Stimulated activated CD4-positive, alpha-beta T cell treated with anti-CD3 and anti-CD28 coated beads, Interleukin-12 subunit alpha, Interleukin-12 subunit beta, amount 100 ng/mL, for 48 hours (primary cell): ENCODE results near the gene ATP4A.

ENCODE experiments used
- DNase-seq, 3 donors: peaks; one replicate each; pipeline ENCODE4 v3.0.0-alpha.2; 2020; ENCODE audit warnings: low read depth in 2 of 3, low spot score in 1 of 3

Gene ATP4A

DNA sequence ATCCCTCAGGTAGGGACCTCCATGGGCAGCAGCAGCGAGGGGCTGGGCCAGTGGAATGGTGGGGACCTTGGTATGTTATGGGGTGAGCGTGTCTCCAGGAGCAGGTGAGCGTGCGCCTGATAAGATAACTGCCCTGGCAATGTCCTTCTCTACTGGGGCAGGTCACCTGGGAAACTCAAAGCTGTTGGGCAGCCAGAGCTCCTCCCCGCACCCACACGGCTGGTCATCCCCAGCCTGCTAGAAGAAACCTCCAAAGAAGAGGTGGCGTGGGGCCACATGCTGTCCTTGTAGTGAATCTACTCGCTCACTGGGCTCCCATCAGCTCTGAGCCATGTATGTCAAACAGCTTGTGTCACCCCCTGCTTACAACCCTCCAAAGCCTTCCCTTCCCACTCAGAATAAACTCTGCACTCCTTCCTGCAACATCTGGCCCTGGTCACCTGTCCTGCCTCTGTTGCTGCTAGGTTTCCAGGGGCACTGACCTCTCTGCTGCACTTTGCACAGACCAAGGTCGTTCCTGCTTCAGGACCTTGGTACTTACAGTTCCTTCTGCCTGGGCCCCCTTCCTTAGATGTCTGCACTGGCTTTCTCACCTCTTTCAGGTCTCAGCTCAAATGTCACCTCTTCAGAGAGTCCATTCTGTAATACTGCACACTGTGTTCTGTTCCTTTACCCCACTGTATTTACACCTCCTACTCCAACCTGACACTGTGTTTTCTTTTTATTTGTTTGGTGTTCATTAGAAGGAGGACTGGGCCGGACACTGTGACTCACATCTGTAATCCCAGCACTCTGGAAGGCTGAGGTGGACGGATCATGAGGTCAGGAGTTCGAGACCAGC lies 1.8 kb upstream of the ATP4A start:
- DNase-seq, result no peak

DNA sequence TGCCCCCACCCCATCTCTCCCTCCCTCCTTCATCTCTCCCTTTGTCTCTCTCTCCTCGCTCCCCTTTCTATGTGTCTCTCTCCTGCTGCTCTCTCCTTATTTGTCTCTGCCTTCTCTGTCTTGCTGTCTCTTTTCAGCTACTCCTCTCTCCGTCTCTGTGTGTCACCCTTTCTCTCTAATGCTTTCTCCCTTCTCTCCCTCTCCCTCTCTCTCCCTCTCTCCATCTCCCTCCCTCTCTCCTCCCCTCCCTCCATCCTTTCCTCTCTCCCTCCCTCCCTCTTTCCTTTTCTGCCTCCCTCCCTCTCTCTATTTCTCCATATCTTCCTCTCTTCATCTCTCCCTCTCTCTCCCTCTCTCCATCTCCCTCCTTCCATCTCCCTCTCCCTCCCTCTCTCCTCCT lies 682 bp downstream of the ATP4A start:
- no peak for DNase-seq

DNA sequence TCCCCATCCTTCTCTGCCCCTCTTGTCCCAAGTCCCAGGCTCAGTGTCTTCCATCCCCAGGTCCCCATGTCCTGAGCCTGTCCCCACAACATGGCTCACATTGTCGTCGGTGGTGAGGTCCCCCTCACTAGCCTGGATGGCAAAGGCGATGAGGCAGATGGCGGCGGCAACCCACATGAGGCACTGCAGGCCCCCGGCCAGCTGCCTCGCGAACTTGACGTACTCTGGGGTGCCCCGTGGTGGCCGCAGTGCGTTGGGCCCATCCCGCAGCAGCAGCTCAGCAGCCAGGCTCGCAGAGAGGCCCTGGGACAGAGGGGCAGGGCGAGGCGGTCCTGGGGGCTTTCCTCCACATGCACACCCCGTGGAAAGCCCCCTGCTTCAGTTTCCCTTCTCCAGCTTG lies 1.1 kb downstream of the ATP4A start:
- DNase-seq, result no peak

DNA sequence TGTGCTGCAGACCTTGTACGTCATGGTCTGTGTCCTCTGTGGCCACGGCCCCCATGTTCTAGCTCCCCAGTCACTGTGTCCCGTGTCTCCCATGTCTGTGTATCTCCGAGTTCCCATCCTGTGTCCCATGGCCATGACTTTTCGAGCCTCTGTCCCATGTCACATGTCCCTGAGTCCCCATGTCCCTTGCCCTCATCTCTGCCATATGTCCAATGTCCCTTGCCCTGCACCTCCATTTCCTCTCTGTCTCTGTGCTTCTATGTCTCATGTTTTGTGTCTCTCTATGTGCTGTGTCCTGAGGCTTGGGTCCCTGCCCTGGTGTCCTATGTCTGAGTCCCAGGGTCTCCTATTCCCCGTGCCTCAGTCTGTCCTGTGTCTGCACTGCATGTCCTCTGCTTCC lies 2.0 kb downstream of the ATP4A start:
- no peak for DNase-seq

DNA sequence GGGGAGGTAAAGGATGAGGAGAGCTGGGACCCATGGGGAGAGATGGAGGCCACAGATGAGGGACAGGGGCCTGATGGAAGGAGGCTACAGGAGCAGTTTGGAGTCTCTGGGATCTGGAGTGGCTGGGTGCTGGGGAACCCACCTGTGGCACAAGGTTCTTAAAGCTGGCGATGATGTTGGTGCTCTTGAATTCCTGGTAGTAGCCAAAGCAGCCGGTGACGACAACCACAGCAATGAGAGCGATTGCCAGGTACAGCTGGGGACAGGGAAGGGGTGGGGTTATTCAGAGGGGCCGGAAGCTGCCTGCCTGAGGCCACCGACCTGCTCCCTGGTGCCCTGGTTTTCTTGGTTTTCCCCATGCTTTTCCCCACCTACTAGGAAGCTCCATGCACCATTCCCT lies 2.8 kb downstream of the ATP4A start:
- no peak for DNase-seq

DNA sequence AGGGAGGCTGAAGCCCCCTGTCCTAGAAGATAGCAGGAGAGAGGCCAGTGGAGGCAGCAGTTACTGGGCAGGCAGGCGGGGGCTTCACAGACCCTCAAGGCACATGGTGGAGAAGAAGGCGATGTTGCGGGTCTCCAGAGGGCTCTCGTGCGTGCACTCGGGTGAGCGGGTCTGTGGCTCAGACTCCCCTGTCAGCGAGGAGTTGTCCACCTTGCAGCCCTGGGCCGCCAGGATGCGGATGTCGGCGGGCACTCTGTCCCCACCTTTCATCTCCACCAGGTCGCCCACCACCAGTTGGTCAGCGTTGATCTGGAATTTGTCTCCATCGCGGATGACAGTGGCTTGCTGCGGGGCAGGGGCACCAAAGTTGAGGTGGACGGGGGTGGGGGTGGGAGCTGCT lies 3.2 kb downstream of the ATP4A start:
- no peak for DNase-seq

DNA sequence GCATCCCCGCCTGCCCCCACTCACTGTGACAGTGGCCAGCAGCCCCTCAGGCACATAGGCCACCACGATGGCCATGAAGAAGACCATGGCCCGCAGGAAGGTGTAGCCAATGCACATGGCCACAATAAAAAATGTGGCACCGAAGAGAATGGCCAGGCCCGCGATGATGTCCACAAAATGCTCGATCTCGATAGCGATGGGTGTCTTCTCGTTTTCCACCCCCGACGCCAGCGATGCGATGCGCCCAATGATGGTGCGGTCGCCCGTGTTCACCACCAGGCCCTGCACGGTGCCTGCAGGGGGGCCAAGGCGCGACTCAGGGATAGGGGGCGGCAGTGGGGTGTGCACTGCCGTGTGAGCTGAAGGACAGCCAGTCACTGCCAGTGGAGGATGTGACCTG lies 3.7 kb downstream of the ATP4A start:
- no peak for DNase-seq

DNA sequence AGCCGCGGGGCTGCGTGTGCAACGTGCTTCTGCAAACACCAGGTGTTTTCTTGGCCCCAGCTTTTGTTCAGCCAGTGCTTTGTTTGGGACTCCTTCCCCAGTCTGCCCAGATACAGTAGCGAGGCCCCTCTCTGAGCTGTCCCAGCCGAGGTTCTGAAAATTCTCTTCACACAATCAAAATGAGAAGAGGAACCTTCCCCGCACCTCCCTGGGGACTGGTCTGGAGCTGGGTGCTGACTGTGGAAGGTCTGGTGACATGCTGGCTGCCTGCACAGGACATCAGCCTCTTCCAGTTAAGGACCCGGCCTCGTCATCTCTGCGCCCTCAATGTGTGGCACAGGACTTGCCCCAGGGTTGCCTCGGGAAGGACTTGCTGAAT lies 4.2 kb downstream of the ATP4A start:
- no peak for DNase-seq

DNA sequence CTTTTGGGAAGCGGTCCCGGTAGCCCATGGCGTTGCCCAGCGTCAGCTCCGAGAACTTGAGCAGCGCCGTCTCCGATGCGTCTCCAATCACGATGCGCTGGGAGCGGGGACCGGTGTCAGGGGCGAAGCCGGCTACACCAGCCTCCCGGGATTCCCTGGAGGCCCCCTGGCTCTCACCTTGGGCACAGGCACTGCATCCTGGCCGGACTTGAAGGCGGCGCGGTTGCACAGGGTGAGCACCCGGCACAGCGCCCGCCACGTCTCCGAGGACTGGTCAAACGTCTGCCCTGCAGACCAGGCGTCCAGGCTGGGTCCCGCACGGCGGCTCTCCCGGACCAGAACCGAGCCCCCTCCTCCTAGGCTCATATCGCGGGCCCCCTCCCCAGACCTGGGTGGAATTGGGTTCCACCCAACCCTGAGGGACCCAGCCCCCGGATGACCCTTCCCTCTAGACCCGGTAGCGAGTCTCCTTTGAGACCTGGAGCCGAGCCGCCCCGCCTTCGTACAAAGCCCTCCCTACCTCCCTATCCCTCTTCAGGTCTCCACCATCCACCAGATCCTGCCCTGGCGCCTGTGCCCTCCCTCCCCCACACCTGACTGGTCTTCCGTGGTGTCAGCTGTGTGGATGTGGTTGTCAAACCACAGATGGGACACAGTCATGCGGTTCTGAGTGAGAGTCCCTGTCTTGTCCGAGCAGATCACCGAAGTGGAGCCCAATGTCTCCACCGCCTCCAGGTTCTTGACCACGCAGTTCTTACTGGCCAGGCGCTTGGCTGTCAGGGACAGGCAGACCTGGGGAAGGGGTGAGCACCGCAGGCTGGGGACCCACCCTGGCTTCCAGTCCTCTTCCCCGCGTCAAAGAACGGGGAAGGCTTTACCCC lies 4.8 kb downstream of the ATP4A start:
- DNase-seq, result no peak

DNA sequence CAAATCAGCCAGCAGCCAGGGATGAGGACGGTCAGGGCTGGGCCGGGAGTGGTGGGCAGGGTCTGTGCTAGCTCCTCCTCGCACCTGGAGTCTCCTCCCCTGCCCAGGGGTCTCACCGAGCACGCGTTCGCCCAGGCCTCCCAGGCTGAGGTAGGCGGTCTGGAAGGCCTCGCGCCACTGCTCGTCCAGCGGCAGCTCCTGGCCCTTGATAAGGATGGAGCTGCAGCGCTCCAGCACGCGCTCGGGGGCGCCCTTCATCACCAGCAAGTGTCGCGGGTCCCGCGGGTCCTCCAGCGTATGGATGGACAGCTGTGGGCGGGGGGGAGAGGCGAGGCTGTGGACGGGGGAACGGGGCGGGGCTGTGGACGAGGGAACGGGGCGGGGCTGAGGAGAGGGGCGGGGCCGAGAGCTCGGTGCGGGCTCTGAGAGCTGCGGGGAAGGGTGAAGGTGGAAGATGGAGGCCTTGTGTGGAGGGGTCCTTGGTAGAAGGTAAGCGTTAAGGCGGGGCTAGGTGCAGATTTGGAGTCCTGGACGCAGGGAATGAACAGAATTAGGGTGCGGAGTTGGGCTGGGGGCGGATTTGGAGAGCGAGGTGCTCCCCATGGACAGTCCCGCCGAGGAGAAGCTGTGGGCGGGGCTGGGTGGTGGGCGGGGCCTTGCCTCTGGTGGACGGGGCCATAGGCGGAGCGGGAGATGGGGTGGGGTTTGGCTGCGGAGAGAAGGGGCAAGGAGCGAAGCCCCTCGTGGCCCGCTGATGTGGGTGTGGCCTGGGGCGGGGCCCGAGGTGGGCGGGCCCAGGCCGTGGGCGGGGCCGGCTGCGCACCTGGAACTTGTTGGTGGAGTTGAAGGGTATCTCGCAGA lies 5.7 kb downstream of the ATP4A start:
- DNase-seq, result peak in 2 of 3 donors; percentile 40 to 46

DNA sequence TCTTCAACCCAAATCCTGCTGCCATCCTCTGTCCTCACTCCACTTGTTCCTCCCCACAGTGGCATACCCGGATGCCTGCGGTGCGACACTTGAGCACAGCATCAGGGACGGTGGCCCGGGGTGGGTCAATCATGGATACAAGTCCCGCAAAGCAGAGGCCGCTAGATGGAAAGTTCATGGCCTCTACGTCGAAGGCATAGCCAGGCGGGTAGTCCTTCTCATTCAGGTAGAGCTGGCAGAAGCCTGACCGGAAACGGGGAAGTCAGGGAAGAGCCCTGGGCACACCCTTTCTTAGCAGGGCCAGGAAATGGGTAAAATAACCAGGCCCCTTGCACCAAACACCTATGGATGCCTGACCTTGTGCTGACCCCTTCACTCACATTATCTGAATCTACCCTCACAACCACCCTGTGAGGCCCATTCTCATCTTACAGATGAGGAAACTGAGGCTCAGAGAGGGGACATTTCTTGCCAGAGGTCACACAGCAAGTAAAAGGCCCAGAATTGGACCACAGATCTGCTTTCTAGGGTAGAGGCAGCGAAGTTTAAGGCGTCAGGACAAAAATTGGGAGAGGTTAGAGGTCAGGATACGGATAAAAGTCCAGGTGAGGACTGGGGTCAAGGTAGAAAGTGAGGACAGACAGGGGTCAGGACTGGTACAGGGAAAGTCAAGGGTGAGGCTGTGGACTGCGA lies 6.5 kb downstream of the ATP4A start:
- no peak for DNase-seq

DNA sequence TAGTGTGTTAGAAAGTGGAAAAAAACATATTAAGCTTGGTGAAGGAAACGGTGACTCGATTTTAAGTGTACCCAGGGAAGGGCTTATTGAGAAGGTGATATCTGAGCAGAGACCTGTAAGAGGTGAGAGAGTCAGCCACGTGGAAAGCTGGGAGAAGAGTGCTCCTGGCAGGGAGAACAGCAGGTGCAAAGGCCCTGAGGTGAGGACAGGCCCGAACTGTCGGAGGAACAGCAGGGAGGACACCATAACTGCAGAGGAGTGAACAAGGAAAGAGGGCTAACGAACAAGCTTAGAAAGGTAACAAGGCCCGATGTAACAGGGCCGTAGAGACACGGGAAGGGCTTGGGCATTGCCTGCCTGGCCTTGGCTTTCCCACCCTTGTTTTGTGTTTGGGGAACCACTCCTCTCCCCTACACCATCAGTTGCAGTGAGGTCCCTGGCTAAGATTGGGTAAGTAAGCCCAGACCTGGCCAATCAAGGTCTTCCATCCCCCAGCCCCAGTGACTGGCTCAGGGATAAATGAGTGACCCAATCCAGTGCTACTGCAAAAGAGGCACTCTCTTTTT lies 7.3 kb downstream of the ATP4A start:
- DNase-seq, result no peak

DNA sequence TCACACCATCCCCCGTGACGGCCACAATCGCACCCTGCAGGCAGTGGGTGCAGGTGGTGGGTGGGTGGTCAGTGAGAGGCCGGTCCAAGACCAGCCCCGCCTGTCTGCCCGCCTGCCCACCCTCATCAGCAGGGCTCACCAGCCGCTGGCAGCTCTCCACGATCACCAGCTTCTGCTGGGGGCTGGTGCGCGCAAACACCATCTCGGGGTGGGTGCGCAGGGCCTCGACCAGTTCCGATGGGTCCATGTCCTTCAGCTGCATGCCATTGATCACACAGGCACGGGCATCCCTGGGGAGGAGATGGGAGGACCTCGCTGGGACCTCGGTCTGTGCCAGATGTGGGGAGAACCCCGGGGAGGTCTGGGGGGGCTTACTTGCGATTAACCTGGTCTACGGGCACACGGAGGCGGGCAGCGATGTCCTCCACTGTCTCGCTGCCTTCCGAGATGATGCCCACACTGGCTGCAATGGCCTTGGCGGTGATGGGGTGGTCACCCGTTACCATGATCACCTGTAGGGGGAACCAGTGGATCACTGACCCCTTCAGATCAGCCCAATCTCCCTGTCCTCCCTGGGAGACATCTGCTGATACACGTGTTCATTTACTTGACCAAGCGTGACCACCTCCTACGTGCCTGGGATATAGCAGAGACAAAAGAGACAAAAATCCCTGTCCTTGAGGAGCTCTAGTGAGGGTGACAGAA lies 8.0 kb downstream of the ATP4A start:
- no peak for DNase-seq

DNA sequence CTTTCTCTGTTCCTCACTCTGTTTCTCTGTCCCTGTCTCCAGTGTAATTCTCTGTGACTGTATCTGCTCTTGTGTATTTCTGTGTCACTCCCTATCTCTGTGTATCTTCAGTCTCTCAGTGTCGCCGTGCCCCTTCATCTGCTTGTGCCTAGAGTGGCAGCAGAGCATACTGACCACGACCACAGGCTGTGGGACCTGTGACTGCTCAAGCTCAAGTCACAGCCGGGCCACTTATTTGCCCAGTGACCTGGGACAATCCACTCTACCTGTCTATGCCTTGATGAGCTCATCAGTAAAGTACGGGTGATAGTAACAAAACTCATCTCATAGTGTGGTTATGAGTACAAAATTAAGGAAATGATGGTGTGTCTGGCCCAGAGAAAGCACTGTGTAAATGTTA lies 9.4 kb downstream of the ATP4A start:
- no peak for DNase-seq

DNA sequence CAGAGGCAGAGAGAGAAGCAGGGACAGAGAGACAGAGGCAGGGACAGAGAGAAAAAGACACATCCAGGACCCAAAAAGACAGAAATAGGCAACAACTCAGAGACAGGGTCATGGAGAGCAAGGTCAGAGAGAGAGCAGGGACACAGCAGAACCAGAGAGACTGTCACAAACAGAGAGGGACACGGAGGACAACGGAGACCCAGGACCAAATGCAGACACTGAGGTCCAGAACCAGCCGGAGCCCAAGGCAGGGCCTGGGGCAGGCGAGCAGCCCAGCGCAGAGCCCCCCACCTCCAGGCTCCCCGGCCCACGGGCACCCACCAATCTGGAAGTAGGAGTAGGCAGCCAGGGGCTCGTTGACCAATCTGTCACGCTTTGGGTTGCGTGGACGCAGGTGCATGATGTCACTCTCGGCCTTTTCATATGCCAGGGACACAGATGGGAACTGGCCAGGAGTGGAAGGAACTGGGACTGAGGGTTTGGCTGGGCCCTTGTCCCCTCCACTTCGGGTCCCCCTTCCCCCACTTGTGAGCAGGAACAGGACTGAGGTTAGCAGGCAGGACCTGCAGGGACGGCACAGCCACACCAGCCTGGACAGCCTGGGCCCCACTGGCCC lies 10.0 kb downstream of the ATP4A start:
- DNase-seq, result no peak

DNA sequence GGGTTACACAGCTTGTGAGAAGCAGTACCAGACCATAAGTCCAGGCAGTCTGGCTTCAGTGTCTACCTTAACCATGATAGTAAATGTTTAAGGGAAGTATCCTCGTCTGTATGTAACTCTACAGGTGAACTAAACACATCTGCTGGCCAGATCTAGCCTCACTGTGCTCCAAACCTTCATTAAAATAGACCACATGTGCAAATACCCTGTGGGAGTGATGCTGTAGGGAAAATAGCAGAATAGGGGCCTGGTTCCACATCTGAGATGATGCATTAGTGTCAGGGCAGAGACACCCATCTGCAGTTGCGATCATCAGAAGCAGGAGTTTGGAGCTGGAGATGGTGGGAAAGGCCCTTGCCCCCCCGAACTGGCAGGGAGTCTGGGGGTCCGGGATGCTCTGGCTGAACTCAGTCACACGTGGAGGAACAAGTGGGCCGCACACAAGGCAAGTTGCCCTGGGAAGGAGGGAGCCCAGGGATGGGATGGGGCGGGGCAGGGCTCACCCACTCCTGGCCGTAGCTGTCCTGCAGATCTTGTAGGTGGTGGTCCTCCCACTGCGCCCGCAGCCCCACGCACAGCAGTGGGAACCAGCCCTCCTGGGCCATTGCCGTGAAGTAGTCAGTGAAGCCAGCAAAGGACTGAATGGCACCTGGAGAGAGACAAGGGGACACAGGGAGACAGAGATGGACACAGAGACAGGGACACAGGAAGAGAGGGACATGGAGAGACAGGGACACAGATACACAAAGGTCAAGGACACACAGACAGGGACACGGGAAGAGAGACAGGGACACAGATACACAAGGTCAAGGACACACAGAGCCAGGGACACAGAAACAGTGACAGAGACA lies 10.7 kb downstream of the ATP4A start:
- no peak for DNase-seq

DNA sequence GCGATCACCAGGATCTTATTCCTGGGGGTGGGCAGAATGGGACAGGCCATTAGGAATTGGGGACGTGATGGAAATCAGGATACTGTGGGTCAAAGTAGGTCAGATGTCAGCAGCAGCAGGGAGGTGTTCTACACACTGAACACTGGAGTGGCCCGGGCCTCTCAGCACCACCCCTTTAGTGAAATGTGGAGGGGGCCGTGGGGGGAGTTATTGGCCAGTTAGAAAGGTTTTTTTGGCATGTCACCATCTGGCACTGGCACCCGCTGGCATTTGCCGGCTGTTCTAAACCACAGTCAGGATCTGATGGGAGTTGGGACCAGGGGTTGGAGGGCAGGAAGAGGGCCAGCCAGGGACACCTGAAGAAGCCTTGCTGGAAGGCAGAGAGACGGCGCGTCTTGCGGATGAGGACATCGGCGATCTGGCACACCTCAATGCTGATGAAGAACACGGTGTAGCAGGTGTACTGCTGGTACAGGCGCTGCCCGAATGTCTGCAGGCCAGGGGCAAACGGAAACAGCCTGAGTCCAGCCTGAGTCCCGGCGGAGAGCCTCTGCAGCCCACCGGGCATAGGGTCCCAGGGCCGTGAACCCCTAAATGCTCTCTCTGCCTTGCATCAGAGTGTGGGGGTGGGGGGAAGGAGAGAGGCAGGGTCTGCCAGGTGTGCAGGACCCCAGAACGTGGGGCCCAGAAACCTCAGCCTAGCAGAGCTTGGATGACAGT lies 12.2 kb downstream of the ATP4A start:
- DNase-seq, result no peak
